Caco-2 (cell line): ENCODE results near the gene CHCHD6. TPM values are rescaled to one million over a fixed set of nuclear protein-coding genes. Genes with fewer than 3 reads are reported as not detected.

Experiments used
- BruUV-seq: library from RNA; stranded (reverse); fragments of 400-500 nt; replicated peaks from 2 replicates; lab custom pipeline; 2021; lab: Mats Ljungman, UMichigan
- CTCF ChIA-PET: fragments of 300-600 bp; sonication (Branson Sonifier 250); formaldehyde crosslinking; loops from one replicate; lab custom pipeline; 2022; ENCODE audit warnings: antibody characterized with exemption; lab: Charles Lee
- POLR2A ChIA-PET: fragments of 300-600 bp; sonication (Branson Sonifier 250); formaldehyde crosslinking; loops from one replicate; lab custom pipeline; 2022; ENCODE audit warnings: antibody characterized with exemption; lab: Charles Lee
- DNase-seq, 2 experiments: peaks; one replicate each; pipeline versions ENCODE4 v3.0.0 to v3.0.0-alpha.2; 2020 to 2022
- H3K27me3 ChIP-seq: replicated peaks from 2 replicates; pipeline ENCODE4 v1.6.0; 2011; ENCODE audit warnings: low read length; ENCODE audit not compliant: control insufficient read depth, insufficient read depth
- H3K36me3 ChIP-seq: 2 replicates; pipeline ENCODE4 v1.5.1; 2011; ENCODE audit warnings: low read length; ENCODE audit not compliant: control insufficient read depth, insufficient read depth
- H3K4me1 ChIP-seq: fragments of 250-450 bp; sonication (Bioruptor Pico); 2 replicates; pipeline ENCODE4 v1.5.1; 2020; ENCODE audit warnings: mild to moderate bottlenecking
- H3K4me3 ChIP-seq: 2 replicates; pipeline ENCODE4 v1.5.1; 2011; ENCODE audit warnings: low read depth, mild to moderate bottlenecking, control low read depth, low read length
- H3K9me3 ChIP-seq: fragments of 250-450 bp; sonication (Bioruptor Pico); 2 replicates; pipeline ENCODE4 v1.5.1; 2020; ENCODE audit warnings: mild to moderate bottlenecking, moderate library complexity
- H3K27ac Mint-ChIP-seq: one replicate; pipeline ENCODE4 v1.8.0; 2022; ENCODE audit warnings: mixed read lengths; ENCODE audit not compliant: unreplicated experiment
- H3K27me3 Mint-ChIP-seq: one replicate; pipeline ENCODE4 v1.8.0; 2022; ENCODE audit warnings: mixed read lengths; ENCODE audit not compliant: insufficient read depth, unreplicated experiment
- H3K36me3 Mint-ChIP-seq: one replicate; pipeline ENCODE4 v1.8.0; 2022; ENCODE audit warnings: mild to moderate bottlenecking, mixed read lengths; ENCODE audit not compliant: insufficient read depth, unreplicated experiment
- H3K4me1 Mint-ChIP-seq: one replicate; pipeline ENCODE4 v1.8.0; 2022; ENCODE audit warnings: low read depth, mixed read lengths; ENCODE audit not compliant: unreplicated experiment
- H3K4me3 Mint-ChIP-seq: one replicate; pipeline ENCODE4 v1.8.0; 2022; ENCODE audit warnings: mild to moderate bottlenecking, moderate library complexity, mixed read lengths; ENCODE audit not compliant: unreplicated experiment
- H3K9me3 Mint-ChIP-seq: one replicate; pipeline ENCODE4 v1.8.0; 2022; ENCODE audit warnings: mixed read lengths; ENCODE audit not compliant: unreplicated experiment
- CTCF ChIP-seq, 2 experiments: fragments of 200-600 bp in 1 of 2; IDR thresholded peaks; 1 replicate in 1 of 2; 2 replicates in 1 of 2; pipeline versions ENCODE4 v1.5.1 to v1.8.0; 2011 to 2022; ENCODE audit warnings: antibody characterized with exemption in 1 of 2, control low read depth in 1 of 2, inconsistent platforms in 1 of 2, low read depth in 1 of 2, low read length in 1 of 2, mild to moderate bottlenecking in 1 of 2, moderate library complexity in 1 of 2; ENCODE audit not compliant: insufficient read depth in 1 of 2, severe bottlenecking in 1 of 2, unreplicated experiment in 1 of 2
- intact Hi-C: fragments of 100-400 bp; cut with micrococcal nuclease; formaldehyde crosslinking; loops from one replicate; pipeline ENCODE4 v1.10.0; 2022; ENCODE audit not compliant: unreplicated experiment
- total RNA-seq: library from RNA; stranded (reverse); gene quantifications from 2 replicates; pipeline ENCODE4 v1.2.3, GENCODE V29; 2022

The CHCHD6 gene
- total RNA-seq, 1 experiment from 2014 or later: 49.5 TPM

- Histone ChIP-seq H3K4me1 (no peaks in the 10 kb centered on the region), H3K27me3 (peaks cover 2% of the 10 kb centered on the region; the same call in 1 of the 2 replicates), H3K9me3 (0 out of 2 replicates have a peak, but pooled peaks cover 4% of the 10 kb centered on the region), H3K4me3 (no peak overlapping the region), H3K36me3 (no peaks in the 10 kb centered on the region)
- BruUV-seq: no TSS peak
- intact Hi-C loops: loop anchor here (10.0 kb wide), 1 partner anchor 134 kb away; the partner anchor contains the start of gene CHST13
- no peak for TF ChIP-seq CTCF (IDR thresholded peaks at IDR 0.05; ENCODE audit: insufficient read depth in 1 of 2, low read depth in 1 of 2, low read length in 1 of 2, severe bottlenecking in 1 of 2, unreplicated experiment in 1 of 2)
- H3K9me3 Mint-ChIP-seq: no peaks in the 10 kb centered on the region
- H3K4me3 Mint-ChIP-seq: no peak overlapping the region
- H3K27me3 Mint-ChIP-seq: peaks cover 7% of the 10 kb centered on the region
- ChIA-PET CTCF (no interaction called here), POLR2A (no interaction called here)
- no peaks in the 10 kb centered on the region for H3K4me1 Mint-ChIP-seq
- H3K36me3 Mint-ChIP-seq: peaks cover 5% of the 10 kb centered on the region
- H3K27ac Mint-ChIP-seq: no peak overlapping the region
- no peak for DNase-seq
Measured at GRCh38 chr3:126658584-126658983, 45.5 kb upstream of the CHCHD6 start.

- H3K4me1 ChIP-seq: no peaks in the 10 kb centered on the region
- H3K9me3 ChIP-seq: 0 out of 2 replicates have a peak, but pooled peaks cover 4% of the 10 kb centered on the region
- ChIA-PET CTCF (interaction anchor here (0.9 kb wide), 1 partner anchor 44 kb away, joined by 3 read pairs; the partner anchor contains the start of gene CHCHD6), POLR2A (interaction anchor here (0.6 kb wide), 1 partner anchor 14 kb away, joined by 3 read pairs; no protein-coding TSS in a partner anchor)
- Mint-ChIP-seq H3K9me3 (no peaks in the 10 kb centered on the region), H3K27ac (no peak overlapping the region), H3K4me1 (no peaks in the 10 kb centered on the region), H3K4me3 (no peak overlapping the region), H3K36me3 (peaks cover 2% of the 10 kb centered on the region), H3K27me3 (peaks cover 11% of the 10 kb centered on the region)
- TF ChIP-seq CTCF (IDR thresholded peaks at IDR 0.05; ENCODE audit: insufficient read depth in 1 of 2, low read depth in 1 of 2, low read length in 1 of 2, severe bottlenecking in 1 of 2, unreplicated experiment in 1 of 2): peak in 1 of 2 experiments; percentile 33
- no peak overlapping the region for H3K4me3 ChIP-seq
- H3K36me3 ChIP-seq: no peaks in the 10 kb centered on the region
- no TSS peak for BruUV-seq
- intact Hi-C loops: loop anchor here (10.0 kb wide), 1 partner anchor 135 kb away; the partner anchor contains the start of gene CHST13
- H3K27me3 ChIP-seq: peaks cover 2% of the 10 kb centered on the region; the same call in 1 of the 2 replicates
- DNase-seq: peak in 1 of 2 experiments; percentile 26
Measured at GRCh38 chr3:126659915-126660886, 43.8 kb upstream of the CHCHD6 start.

GRCh38 chr3:126661532-126662364 is 42.3 kb upstream of the CHCHD6 start:
- intact Hi-C loops: no loop called here
- H3K4me1 ChIP-seq: no peaks in the 10 kb centered on the region
- H3K27me3 ChIP-seq: peaks cover 2% of the 10 kb centered on the region; the same call in 1 of the 2 replicates
- CTCF ChIA-PET: no interaction called here
- H3K36me3 ChIP-seq: no peaks in the 10 kb centered on the region
- Mint-ChIP-seq H3K9me3 (no peaks in the 10 kb centered on the region), H3K27ac (no peak overlapping the region), H3K36me3 (no peaks in the 10 kb centered on the region), H3K4me3 (no peak overlapping the region), H3K4me1 (no peaks in the 10 kb centered on the region), H3K27me3 (peaks cover 11% of the 10 kb centered on the region)
- H3K4me3 ChIP-seq: no peak overlapping the region
- TF ChIP-seq CTCF (IDR thresholded peaks at IDR 0.05; ENCODE audit: insufficient read depth in 1 of 2, low read depth in 1 of 2, low read length in 1 of 2, severe bottlenecking in 1 of 2, unreplicated experiment in 1 of 2): no peak
- 0 out of 2 replicates have a peak, but pooled peaks cover 4% of the 10 kb centered on the region for H3K9me3 ChIP-seq
- no TSS peak for BruUV-seq
- POLR2A ChIA-PET: no interaction called here
- DNase-seq: no peak
